ENCODE data around the gene PPBP. TPM values are rescaled to one million over a fixed set of nuclear protein-coding genes. Genes with fewer than 3 reads are reported as not detected.

Gene PPBP
- 1.2 TPM in 1 of 2 replicates, not detected in the other for total RNA-seq

GRCh38 chr4:73988061-73988460 is at the start of gene PPBP:
TSS of gene PPBP (minus strand) at chr4:73988190. CDS start at chr4:73988103, 87 bp downstream.

GRCh38 chr4:73998040-73999011 is 10.3 kb upstream of the PPBP start, which contains the start of gene CXCL5:
TSS of gene CXCL5 (minus strand) at chr4:73998677. CDS start at chr4:73998581, 96 bp downstream.

Other genes starting within 250 kb of the PPBP start
- gene CXCL8, start 247.6 kb downstream of the PPBP start, total RNA-seq: 10.5 and 842 TPM in 2 replicates
- gene CXCL6, start 151.5 kb downstream of the PPBP start, total RNA-seq: 48.4 and 374 TPM in 2 replicates
- 1.3 TPM in 1 of 2 replicates, not detected in the other for gene PF4V1, start 134.9 kb downstream of the PPBP start, total RNA-seq
- gene CXCL1, start 118.8 kb downstream of the PPBP start, total RNA-seq: 55.1 and 534 TPM in 2 replicates
- gene PF4, start 6.2 kb downstream of the PPBP start, total RNA-seq: 1.8 TPM in 1 of 2 replicates, not detected in the other
- 10.9 and 144 TPM in 2 replicates for gene CXCL5, start 10.5 kb upstream of the PPBP start, total RNA-seq
- gene CXCL3, start 50.5 kb upstream of the PPBP start, total RNA-seq: 6.5 and 66.3 TPM in 2 replicates
- gene CXCL2, start 111.0 kb upstream of the PPBP start, total RNA-seq: 21.5 and 22.8 TPM in 2 replicates
- 6.9 and 8.5 TPM in 2 replicates for gene MTHFD2L, start 169.9 kb upstream of the PPBP start, total RNA-seq

Data from epithelial cell of alveolus of lung (primary cell).